ENCODE results near the gene LIN7C.
"Not testable (repeated sequence)": the region's sequence is repeated elsewhere in the genome, so short reads cannot be mapped to it uniquely, and the experiment has no call there.

LIN7C gene

DNA sequence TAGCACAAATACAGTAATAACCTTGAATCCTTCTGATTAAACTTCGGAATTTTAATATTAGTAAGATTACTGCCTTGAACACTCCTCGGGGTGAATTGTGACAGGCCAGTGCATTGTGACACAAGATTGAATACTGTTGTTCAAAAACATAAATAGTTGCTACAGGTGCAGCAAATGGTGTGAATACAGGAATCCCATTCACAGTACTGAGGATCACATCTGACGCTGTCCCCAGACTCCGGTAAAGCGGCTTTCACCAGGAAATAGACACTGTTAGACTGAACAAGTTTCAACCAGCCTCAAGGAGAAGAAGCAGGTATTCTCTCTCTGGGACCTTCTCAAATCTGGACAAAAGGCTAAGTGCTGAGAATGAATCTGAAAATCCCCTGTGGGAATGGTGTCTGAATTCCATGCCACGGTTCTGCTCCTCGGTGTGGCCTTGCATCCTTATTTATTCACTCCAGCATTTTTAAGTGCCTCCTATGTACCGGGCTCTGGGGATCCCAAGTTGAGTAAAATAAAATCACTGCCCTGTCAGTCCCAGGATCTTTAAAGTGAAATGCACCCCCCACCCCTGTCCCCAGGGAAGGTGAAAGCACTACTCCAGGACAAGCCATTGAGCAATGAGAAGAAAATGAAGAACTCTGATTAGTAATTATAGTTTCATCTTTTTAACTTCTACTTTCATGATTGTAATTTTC lies 37.4 kb downstream of the LIN7C start:
- DNase-seq, result no peak

DNA sequence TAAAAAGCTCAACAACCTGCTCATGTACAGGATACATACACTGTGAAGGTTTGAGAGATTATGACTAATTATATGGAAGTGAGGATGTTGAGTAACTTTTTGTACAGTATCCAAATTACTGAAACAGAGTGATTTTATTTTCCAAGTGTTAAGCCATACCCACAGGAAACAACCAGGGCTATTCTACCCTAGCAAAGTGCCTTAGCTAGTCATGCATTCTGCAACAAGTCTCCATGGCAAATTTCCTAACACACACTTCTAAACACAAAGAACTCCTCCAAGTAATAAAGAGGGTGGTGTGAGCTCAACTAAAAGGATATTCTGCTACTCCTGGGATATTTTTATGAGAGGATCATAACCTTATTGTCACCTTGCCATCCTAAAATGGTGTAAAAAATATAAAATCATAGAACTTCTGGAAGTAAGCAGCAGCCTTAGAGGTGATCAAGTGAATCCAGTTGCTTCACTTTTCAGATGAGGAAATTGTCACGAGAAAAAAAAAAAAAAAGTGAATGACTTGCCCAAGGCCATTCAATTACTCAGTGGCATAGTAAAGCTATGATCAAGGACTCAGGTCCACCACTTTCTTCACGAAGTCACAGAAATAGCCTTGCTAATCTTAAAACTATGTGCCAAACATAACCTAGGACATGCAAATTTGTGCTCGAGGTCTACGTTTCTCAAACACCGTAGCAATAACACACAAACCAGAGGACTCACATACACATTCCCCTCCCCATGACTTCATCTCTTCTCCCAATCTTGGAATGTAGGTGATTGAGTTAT lies 38.2 kb downstream of the LIN7C start:
- no peak for DNase-seq

DNA sequence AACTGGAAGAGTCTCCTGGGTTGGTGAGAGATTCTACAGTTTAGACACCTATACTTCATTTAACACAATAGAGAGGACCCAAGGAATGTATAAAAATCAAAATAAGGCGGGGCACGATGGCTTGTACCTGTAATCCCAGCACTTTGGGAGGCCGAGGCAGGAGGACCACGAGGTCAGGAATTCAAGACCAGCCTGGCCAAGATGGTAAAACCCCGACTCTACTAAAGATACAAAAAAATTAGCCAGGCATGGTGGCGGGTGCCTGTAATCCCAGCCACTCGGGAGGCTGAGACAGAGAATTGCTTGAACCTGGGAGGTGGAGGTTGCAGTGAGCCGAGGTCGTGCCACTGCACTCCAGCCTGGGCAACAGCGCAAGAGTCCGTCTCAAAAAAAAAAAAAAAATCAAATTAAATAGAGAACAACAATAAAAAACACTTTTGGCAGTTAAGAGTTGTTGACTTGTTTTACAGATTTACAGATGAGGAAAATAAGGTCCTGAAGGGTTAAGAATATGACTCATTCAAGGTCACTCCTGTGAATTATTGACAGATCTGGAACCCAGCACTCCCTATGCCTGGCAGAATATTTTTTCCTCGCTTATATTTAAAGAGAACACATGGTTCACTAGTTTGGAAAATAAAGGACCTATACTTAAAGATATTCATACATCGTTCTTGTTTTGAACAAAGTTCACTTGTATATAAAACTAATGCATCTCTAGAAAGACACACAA lies 39.2 kb downstream of the LIN7C start:
- DNase-seq, result no peak

DNA sequence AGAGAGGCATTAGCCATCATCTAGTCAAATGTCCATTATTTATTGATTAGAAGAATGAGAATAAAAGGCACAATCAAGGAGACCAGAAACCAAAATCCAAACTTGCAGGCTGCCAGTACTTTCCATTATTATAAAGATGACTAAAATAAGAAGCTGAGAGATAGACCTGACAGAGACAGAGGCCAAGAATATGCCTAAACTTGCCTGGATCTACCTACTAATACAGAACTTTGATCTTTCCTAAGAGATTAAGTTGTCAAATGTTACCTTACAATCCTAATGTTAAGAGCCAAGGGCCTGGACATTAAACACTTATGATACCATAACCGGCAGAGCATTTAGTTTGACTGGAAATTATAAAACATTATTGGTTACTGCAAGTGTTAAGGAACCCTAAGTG lies 40.2 kb downstream of the LIN7C start:
- DNase-seq, result no peak

DNA sequence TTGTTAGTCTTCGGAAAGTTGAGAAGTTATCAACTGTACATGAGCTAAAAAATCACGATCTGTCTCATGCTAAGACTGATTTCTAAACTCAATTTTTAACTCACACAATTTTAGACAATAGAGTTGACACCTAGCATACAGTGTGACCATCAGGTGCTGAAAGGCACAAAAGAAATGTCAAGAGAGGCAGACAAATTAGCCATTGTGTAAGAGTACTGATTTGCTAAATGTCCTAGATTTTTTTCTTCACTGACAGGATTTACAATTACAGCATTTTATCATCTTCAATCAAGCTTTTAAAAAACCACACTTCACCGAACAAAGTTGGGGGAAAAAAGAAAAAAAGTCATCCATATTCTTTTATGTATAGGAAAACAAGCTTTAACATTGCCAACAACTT lies 40.9 kb downstream of the LIN7C start:
- DNase-seq, result no peak

DNA sequence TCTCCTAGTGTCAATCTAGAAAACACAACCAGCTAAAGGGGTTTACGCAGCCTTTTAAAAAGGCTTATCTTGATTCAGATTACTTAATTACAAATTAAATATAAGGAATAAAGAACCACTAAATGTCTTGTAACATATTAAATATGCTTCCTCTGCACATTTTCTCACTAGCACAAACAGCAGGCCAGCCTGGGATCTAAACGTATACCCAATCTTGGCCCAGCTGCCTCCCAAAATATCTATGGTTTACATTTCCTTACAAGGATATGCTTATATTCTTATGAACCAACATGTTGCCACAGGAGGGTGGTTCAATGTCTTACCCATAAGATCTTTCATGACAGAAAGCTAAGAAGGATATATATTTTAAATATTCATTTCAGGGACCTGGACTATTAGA lies 41.7 kb downstream of the LIN7C start:
- no peak for DNase-seq

DNA sequence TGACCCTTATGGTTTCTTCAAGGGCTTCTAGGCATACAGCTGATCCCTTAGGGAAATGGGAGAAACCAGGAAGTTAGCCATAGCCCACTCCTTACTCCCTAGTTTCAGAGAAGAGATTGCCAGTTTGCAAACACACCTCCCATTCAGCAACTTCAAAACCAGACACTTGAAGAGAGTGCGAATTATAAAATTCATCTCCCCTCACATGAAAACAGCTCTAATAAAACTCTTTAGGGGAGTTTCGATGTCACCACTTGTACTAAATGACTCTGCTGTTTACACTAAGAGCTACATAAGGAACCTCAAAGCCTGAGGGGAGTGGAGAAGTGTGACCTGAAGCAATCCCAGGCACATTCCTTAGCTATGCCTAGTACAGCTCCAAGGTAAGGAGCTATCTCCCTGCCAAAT lies 42.3 kb downstream of the LIN7C start:
- DNase-seq, result no peak

DNA sequence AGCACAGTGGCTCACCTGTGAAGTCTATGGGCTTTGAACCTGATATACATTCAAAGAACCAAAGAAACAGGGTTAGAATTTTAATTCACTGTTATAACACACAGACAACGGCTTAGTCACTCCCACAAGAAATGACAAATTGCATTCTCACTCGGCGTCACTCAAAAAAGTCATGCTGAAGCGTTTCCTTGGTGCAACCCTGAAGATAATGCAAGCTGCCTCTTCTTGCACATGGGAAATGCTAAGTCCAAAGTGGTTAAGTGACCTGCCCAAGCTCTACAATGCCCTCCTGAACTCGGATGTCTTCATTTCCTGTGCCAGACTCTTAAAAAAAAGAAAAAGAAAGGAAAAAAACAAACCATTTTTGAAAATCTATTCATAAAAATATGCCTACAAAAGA lies 44.0 kb downstream of the LIN7C start:
- no peak for DNase-seq

DNA sequence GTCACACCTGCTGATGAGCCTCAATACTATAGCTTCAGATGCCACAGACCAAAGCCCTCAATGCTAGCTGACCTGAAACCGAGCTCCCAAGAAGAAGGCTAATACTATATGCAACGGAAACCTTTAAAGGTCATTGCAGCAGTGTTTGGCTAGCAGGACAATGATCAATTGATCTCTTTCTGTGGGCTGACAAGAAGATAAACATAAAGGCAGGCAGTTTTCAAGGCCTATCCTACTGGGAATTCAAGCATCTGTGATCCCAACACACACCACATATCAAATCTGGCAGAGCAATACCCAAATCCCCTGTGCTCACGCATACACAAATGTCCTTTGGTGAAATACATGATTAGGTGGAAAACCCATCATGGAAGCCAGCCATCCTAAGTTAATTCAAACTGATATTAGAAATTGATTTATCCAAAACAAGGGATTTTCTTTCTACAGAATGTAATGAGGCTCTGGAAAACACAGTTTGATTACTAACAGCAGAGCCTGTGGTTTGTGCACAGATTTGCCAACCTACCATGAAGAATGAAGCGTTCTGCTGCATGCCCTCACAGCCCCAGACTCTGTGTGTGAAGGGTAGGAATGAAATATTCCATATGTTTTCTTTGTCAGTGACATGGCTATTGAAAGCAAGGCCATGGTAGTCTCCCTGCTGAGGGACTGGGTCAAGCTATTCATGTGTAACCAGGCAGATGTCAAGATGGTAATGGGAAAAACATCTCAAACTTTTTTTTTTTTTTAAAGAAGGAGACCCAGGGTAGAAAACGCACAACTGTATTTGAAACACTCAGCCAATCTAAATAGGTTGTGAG lies 46.2 kb downstream of the LIN7C start:
- DNase-seq, result no peak

DNA sequence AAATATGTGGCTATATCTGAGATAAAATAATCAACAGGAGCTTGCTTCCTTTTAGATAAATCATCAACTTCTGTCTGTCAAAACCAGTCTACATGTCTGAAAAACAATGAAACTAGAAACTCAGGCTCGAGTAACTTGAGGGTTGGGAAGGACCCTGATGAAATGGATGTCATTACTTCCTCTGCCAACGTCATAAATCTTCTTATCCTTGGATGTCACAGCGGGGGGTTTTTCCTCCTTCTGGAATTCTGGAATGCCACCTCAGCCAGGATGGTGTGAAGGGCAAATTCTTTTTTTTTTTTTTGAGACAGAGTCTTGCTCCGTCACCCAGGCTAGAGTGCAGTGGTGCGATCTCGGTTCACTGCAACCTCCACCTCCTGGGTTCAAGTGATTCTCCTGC lies 47.4 kb downstream of the LIN7C start:
- no peak for DNase-seq

DNA sequence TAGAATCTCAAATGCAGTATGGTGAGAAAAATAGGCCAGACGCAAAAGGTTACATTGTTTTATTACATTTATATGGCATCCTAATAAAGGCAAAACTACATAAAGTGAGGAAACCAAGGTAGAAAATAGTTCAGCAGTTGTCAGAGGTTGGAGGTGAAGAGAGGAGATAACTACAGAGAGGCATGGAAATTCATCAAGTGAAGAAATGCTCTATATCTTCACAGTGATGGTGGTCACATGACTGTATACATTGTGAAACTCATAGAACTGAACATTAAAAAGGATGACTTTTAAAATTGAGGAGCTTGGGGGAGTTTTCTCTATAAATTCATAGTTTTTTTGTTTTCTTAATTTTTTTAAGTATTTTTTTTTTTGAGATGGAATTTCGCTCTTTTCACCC lies 48.4 kb downstream of the LIN7C start:
- no peak for DNase-seq

DNA sequence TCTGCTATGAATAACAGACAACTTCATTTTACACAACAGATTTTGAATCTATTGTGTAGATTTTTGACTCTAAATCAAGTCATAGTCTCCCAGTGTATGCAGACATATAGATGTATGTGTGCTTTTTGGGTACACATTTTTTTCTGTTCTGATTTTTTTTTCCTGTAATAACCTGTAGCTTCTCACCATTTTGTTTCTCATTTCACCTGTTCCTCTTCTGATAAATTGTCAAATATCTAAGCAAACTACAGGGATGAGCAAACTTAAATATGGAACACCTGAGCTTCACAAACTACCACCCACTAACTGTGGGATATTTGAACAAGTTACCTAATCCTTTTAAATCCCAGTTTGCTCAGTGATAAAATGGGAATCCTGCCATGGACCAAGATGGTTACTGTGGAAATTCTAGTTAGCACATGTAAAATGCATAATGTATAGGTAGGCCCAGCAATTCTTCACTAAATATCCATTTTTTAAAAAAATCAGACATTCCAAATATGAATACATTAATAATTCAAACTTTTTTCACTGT lies 49.7 kb downstream of the LIN7C start:
- no peak for DNase-seq

DNA sequence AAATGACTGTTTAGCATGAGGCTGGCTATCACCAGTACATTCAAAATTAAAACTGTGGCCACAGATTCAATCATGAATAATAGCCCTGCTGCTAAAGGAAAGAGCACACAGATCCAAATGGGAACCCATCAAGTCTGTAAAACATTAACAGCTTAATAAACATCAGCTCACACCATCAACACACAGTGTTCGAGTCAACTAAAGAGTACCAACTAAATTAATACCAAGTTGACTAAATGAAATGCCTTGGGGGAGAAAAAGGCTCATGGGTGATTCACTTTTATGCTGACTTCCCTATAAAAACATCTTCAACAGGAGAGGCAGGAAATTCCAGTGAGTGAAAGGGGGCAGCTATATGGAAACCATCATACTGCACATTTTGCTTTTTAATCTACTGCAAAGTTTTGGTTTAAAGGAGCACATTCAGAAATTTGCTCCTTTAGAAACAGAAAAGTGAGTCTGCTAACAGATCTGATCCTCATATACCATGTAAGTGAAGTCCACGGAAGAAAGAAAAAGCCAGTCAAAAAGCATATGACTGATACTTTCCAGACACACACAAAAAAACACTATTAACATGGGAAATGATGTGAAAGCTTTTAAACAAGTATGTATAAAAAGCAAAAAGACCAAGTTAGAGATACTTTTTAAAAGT lies 50.3 kb downstream of the LIN7C start:
- DNase-seq, result no peak

DNA sequence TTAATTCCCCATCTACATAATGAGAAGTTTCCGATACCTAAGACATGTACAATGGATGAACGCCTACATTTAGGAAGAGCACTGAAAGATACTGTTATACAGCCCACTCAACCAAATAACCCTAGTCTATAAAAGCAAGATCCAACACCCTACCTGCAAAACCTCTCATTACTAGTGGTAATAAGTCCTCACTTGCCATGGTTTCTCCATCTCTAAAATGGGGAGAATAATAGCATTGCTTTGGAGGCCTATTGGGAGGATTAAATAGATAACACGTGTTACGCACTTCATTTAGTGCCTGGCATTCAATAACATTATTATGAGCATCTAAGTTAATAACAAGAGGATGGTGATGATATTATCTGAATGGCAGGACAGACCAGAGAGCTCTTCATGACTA lies 50.9 kb downstream of the LIN7C start:
- no peak for DNase-seq

DNA sequence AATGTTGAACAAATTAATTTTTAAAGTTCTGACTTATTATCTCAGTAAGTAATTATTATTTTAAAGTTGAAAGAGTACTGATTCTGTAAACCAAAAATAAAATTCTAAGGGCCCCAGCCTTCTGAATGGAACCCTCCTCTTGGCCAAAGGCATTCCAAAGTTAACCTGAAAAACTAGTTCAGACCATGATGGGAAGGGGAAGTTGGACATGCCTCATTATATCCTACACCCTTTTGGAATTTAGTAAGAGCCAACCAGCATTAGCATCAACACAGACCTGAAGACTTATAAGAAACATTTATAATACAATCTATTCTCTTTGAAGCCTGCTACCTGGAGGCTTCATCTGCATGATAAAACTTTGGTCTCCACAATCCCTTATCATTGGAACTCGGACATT lies 52.9 kb downstream of the LIN7C start:
- no peak for DNase-seq

DNA sequence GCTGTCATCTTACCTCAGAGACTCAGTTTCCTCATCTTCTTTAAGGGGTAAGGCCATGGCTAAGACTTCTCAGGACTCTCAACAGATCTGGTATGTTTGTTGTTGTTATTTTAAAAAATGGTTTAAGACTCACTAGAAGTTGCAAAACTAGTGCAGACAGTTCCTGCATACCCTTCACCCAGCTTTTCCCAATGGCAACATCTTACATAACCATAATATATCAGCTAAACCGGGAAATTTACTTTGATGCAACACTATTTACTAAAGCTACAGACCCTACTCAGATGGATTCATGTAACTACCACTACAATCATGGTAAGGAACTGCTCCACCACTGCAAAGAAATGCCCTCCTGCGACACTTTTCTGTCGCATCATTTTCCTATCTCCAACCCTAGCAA lies 54.4 kb downstream of the LIN7C start:
- no peak for DNase-seq

DNA sequence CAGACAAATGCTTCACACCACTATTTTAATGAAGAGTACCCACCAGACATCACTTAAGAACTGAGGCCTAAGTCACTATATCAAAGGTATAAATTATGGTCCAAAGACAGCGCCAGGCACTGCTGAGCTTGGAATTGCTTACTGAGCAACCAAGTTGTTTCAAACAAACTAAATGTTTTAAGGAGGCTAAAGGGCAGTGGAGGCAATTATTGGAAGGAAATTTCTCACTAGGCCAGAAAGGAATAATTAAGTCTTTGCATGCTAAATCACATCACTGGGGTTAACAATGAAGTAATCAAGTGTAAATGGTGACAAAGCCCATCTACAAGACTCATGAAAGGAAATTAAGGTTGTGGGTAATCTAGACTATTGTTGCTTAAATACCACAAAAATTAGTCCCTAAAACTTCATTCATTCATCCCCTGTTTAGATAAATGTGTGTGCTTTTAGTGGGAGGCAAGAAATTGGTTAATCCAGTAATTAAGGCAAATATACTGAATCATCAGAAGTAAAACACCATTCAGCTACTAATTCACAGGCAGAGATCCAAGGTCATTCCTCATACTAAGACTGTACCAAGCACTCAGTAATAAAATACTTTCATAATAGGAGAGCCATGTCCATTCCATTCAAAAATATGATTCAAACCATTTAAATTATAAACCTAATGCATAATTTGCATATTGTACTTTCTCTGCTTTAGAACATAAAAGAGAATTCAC lies 55.2 kb downstream of the LIN7C start:
- no peak for DNase-seq

DNA sequence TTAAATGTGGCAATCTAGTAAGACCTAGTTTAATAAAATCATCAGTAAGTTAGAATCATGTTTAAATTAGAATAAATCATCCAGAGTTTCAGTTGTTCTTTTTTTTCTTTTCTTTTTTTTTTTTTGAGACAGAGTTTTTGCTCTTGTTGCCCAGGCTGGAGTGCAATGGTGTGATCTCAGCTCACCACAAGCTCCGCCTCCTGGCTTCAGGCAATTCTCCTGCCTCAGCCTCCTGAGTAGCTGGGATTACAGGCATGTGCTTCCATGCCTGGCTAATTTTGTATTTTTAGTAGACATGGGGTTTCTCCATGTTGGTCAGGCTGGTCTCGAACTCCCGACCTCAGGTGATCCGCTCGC lies 58.4 kb downstream of the LIN7C start:
- not testable (repeated sequence) for DNase-seq

DNA sequence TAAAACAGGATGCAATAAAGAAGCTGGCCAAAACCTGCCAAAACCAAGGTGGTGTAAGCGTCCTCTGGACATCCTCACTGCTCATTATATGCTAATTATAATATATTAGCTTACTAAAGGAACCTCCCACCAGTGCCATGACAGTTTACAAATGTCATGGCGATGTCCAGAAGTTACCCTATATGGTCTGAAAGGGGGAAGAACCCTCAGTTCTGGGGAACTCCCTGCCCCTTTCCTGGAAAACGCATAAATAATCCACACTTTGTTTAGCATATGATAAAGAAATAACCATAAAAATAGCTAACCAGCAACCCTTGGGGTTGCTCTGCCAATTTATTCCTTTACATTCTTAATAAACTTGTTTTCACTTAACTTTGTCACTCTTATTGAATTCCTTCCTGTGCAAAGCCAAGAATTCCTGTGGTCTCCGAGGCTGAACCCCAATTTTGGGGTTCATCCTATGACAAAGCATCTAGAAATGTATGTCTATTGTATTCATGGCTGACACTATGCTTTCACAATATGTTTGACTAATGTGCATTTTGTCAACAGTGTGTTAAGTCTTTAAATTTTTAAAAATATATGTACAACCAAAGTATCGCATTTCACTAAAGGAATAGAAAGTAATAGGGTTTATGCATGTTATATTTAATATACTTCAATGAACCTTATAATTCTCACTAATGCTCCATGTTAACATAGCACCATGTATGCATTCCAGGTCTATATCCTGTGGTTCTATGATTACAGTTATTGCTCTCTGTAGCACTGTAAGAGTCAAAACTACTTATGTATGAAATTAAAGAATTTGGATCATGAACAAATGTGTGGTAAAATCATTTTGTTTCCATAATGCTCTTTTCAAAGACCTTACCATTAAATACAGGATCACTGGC lies 59.0 kb downstream of the LIN7C start:
- no peak for DNase-seq

DNA sequence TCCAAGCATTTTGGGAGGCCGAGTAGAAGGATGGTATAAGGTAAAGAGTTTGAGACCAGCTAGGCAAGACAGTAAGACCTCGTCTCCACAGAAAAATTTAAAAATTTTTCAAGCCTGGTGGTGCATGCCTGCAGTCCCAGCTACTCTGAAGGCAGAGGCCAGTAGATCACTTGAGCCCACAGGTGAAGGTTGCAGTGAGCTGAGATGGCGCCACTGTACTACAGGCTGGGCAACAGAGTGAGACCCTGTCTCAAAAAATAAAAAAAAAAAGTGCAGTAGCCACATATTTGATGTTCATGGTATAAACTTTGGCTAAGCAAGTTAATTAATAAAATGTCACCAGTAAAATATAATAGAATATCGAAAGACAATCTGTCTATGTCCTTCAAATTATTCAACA lies 60.9 kb downstream of the LIN7C start:
- DNase-seq, result no peak

DNA sequence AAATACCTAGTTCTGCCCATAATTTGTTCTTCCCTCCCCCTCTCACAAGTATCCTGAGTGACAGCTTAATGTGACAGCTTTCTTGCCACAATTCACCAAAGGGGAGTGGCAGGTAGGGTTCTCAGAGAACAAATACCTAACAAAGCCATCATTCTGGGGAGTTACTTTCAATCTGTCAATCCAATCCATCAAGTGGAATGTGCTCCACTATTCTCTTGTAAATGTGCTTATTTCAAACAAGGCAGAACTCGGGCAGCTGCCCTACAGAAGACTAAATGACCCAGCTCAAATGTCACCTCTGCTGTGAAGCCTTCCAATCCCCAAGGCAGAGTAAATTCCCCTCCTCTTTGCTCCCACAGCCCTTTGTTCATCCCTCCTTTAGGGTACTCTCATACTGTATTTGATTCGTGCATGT lies 61.8 kb downstream of the LIN7C start:
- no peak for DNase-seq

All from hippocampal formation (tissue), 2 donors.